ENCODE data around the gene METTL26.

METTL26 gene

DNA sequence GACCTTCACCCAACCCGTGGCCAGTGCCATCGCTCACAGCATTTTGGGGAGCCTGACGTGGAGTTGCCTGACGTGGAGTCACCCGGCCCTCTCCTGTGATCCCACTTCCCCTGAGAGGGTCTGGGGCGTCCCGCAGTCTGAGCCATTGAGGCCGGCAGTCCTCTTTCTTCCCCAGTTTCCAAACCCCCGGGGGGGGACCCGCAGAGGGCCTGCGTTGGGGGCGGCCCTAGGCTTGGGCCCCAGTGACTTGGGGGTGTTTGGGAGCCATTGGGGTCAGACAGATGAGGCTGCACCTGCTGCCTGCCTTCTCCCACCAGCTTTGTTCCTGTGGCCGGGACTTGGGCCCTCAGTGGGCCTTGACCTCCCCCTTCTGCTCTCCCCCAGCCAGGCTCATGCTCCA lies 33.6 kb upstream of the METTL26 start:
- peak overlapping the region; percentile 77 for H3K4me3 Mint-ChIP-seq
- H3K9me3 Mint-ChIP-seq, result no peaks in the 10 kb centered on the region
- H3K27ac Mint-ChIP-seq, result no peak overlapping the region
- peaks cover 16% of the 10 kb centered on the region for H3K36me3 Mint-ChIP-seq (ENCODE audit: low read depth)
- no peaks in the 10 kb centered on the region for H3K27me3 Mint-ChIP-seq
- peaks cover 14% of the 10 kb centered on the region for H3K4me1 Mint-ChIP-seq (ENCODE audit: low read depth)

DNA sequence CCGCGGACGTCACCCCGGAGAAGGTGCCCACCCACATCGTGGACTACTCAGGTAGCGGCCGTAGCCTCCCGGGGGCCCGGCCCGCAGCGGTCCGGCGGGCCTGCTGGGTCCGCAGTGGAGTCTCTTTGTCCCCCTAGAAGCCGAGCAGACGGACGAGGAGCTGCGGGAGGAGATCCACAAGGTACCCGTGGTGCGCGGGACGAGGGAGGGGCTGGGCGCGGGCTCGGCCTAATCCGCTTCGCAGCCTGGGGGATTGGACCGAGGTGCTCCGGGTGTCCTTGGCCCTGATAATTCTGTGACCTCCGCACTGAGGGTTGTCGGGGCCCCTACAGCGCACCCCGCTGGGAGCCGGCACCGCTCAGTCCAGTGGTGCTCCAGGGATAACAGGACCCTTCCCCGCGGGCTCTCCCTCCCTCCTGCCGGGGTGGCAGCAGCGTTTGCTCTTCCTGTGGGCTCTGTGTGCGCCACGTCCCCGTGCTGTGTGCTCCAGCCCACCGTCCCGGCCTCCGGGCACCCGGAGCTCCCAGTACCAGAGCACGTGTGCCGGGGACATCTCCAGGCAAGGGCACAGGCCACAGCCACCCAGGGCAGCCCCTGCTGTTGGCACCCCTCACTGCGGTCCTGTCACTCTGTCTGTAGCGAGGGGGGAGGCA lies 32.5 kb upstream of the METTL26 start:
- Mint-ChIP-seq H3K4me1 (ENCODE audit: low read depth) (peaks cover 14% of the 10 kb centered on the region), H3K9me3 (no peaks in the 10 kb centered on the region), H3K36me3 (ENCODE audit: low read depth) (peaks cover 16% of the 10 kb centered on the region), H3K4me3 (peak overlapping the region; percentile 77), H3K27ac (peak overlapping the region; percentile 45), H3K27me3 (no peaks in the 10 kb centered on the region)

DNA sequence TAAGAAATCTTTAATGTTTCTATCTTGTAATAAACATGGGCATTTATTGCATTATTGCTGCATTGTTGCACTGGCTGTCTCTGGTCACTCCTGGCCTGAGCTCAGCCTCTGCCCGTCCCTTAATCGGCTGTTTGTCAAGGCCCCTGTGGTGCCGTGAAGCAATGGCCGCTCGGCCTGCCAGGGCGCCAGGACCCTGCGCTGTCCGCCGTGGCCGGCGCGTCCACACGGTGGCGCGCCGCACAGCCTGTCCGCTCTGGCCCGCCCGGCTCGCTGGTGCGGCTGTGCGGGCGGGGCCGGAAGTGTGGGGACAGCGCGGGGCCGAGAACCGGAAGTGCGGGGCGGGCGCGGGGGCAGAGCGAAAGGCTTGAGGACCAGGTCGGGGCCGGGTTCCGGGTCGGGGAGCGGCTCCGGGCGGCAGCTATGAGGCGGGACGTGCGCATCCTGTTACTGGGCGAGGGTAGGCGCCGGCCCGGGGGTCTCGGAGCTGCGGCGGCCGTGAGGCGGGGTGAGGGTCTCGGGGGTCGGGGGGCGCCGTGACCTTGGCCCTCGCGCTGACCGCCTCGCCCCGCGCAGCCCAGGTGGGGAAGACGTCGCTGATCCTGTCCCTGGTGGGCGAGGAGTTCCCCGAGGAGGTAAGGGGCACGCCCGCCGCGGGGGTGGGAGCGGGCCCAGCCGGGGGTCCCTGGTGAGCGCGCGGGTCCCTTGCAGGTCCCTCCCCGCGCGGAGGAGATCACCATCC lies 31.8 kb upstream of the METTL26 start, which contains the start of gene RHOT2:
Gene RHOT2, plus strand, starts transcription at position 353 of the 739 bp plus-strand sequence. Its CDS starts 68 bp downstream, at position 421.
- Mint-ChIP-seq H3K4me1 (ENCODE audit: low read depth) (peaks cover 14% of the 10 kb centered on the region), H3K27me3 (no peaks in the 10 kb centered on the region)

DNA sequence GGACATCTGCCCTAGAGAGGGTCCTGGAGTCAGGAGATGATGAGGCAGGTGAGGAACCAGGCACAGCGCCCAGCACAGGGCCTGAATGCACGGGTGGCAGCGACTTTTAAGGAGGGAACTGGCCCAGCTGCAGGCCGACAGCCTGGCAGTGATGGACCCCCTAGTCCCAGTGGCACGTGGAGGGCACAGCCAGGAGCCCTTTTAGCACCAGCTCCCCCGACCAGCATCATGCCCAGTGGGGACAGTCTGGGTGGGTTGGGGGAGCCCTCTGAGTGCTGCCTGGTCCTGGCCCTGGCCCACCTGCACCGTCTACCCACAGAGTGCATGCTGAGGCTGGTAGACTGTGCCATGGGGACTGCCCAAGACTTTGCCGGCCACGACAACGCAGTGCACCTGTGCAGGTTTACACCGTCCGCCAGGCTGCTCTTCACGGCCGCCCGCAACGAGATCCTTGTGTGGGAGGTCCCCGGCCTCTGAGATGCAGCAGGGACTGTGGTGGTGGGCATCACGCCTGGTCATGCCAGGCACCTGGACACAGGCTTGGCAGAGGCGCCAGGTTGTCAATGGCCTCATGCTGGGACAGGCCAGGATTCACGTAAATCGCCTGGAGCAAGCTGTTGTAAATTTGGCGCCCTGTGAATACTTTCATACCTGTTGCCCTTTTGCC lies 31.1 kb upstream of the METTL26 start:
- Mint-ChIP-seq H3K4me3 (peak overlapping the region; percentile 77), H3K27me3 (no peaks in the 10 kb centered on the region), H3K9me3 (no peaks in the 10 kb centered on the region)

More for the DNA sequence above, 31.8 kb upstream of the METTL26 start, which contains the start of gene RHOT2:
- Mint-ChIP-seq H3K27ac (peak within 1 kb of the TSS; percentile 61), H3K4me3 (peak within 1 kb of the TSS; percentile 77), H3K36me3 (ENCODE audit: low read depth) (peaks cover 14% of the 10 kb centered on the region), H3K9me3 (no peaks in the 10 kb centered on the region)

DNA sequence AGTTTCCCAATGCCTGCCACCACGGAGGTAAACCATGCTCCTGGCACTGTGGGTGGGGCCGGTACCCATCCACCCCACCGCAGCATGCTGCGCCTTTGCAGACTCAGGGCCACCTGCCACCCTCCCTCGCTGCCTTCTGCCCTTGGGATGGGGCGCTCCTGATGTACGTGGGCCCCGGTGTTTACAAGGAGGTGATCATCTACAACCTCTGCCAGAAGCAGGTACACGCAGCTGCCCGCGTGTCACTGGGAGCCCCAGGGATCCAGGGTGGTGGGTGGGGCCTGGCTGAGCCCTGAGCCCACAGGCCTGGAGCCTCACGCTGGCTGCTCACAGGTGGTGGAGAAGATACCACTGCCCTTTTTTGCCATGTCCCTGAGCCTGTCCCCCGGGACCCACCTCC lies 30.5 kb upstream of the METTL26 start:
- no peak overlapping the region for H3K27ac Mint-ChIP-seq
- H3K27me3 Mint-ChIP-seq, result no peaks in the 10 kb centered on the region
- no peaks in the 10 kb centered on the region for H3K9me3 Mint-ChIP-seq
- H3K4me1 Mint-ChIP-seq (ENCODE audit: low read depth), result peaks cover 14% of the 10 kb centered on the region
- no peak overlapping the region for H3K4me3 Mint-ChIP-seq
- peaks cover 10% of the 10 kb centered on the region for H3K36me3 Mint-ChIP-seq (ENCODE audit: low read depth)

More for the DNA sequence above, 31.1 kb upstream of the METTL26 start:
- Mint-ChIP-seq H3K36me3 (ENCODE audit: low read depth) (peaks cover 10% of the 10 kb centered on the region), H3K27ac (peak overlapping the region; percentile 61), H3K4me1 (ENCODE audit: low read depth) (peaks cover 14% of the 10 kb centered on the region)

DNA sequence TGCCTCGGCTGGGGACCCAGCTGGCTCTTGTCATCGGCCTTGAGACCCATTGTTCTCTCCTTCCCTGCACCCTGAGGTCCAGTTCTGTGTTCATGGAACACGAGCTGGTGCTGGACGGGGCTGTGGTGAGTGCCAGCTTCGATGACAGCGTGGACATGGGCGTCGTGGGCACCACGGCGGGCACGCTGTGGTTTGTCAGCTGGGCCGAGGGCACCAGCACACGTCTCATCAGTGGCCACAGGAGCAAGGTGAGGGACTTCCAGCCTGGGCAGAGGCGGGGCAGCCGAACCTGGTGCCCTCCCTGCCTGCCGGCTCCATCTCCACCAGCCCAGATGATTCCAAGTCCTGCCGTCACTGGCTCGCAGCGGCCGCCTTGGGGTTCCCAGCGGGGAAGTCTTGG lies 26.5 kb upstream of the METTL26 start:
- Mint-ChIP-seq H3K36me3 (ENCODE audit: low read depth) (no peaks in the 10 kb centered on the region), H3K9me3 (no peaks in the 10 kb centered on the region), H3K27ac (no peak overlapping the region), H3K4me1 (ENCODE audit: low read depth) (peaks cover 8% of the 10 kb centered on the region), H3K4me3 (no peak overlapping the region), H3K27me3 (no peaks in the 10 kb centered on the region)

DNA sequence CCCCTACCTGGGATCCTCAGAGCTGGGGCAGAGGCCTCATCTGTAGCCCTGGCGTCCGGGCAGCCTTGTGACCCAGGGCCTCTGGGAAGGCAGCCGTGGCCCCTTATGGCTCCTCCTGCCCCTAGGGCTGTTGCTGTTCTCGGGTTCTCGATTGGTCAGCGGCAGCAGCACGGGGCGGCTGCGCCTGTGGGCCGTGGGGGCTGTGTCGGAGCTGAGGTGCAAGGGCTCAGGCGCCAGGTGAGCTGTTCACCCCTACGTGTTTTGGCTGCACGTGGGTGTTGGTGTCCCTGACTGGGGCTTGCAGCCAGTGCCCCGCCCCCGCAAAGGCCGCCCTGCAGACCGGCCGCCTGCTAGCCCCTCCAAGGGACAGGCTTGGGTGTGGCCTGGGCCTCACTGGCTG lies 26.0 kb upstream of the METTL26 start:
- Mint-ChIP-seq H3K4me3 (no peak overlapping the region), H3K9me3 (no peaks in the 10 kb centered on the region), H3K36me3 (ENCODE audit: low read depth) (no peaks in the 10 kb centered on the region), H3K4me1 (ENCODE audit: low read depth) (peaks cover 5% of the 10 kb centered on the region), H3K27ac (no peak overlapping the region), H3K27me3 (no peaks in the 10 kb centered on the region)

DNA sequence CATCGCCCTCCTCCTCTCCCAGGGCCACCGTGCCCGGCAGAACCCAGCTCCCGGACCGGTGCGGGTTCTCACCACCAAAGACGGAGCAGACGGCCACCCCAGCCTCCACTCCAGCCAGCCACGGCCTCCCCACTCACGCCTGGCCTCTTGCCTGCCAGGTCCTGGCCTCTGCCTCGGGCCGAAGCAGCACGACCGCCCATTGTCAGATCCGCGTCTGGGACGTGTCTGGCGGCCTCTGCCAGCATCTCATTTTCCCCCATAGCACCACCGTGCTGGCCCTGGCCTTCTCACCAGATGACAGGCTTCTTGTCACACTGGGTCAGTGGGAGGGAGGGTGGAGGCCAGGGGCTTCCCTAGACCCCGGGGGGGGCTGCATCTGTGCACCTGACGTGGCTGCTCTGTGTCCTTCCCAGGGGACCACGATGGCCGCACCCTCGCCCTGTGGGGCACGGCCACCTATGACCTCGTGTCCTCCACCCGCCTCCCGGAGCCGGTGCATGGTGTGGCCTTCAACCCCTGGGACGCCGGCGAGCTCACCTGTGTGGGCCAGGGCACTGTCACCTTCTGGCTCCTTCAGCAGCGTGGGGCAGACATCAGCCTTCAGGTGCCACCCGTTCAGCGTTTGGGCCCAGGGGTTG lies 25.2 kb upstream of the METTL26 start:
- no peaks in the 10 kb centered on the region for H3K36me3 Mint-ChIP-seq (ENCODE audit: low read depth)
- no peaks in the 10 kb centered on the region for H3K27me3 Mint-ChIP-seq
- no peak overlapping the region for H3K4me3 Mint-ChIP-seq
- H3K27ac Mint-ChIP-seq, result no peak overlapping the region
- no peaks in the 10 kb centered on the region for H3K9me3 Mint-ChIP-seq
- H3K4me1 Mint-ChIP-seq (ENCODE audit: low read depth), result peaks cover 5% of the 10 kb centered on the region

DNA sequence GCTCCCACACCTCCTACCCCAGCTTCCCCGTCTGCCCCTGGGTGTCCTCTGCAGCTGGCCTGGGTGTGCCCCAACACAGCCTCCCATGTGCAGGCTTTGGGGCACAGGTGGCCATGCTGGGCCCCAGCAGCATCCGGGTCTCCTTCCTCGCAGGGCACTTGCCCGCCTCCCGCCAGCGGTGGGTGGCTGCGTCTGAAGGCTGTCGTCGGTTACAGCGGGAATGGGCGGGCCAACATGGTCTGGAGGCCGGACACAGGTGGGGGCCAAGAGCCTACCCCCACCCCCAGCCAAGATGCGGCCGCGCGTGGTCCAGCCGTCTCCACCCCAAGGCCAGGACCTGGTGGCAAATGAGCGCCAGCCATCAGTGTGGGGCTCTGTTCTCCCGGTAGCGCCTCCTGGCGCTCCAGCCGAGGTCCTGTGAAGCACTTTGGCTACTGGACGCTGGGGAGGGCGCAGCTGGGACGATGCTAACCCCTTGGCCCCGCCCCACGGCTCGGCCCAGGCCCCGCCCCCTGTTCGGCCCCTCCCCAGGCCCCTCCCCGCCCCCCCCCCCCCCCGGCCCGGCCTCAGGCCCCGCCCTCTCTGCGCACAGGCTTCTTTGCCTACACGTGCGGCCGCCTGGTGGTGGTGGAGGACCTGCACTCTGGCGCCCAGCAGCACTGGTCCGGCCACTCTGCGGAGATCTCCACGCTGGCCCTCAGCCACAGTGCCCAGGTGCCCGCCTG lies 24.5 kb upstream of the METTL26 start:
- Mint-ChIP-seq H3K4me1 (ENCODE audit: low read depth) (peaks cover 5% of the 10 kb centered on the region), H3K4me3 (no peak overlapping the region), H3K27ac (no peak overlapping the region), H3K27me3 (no peaks in the 10 kb centered on the region), H3K36me3 (ENCODE audit: low read depth) (no peaks in the 10 kb centered on the region), H3K9me3 (no peaks in the 10 kb centered on the region)

DNA sequence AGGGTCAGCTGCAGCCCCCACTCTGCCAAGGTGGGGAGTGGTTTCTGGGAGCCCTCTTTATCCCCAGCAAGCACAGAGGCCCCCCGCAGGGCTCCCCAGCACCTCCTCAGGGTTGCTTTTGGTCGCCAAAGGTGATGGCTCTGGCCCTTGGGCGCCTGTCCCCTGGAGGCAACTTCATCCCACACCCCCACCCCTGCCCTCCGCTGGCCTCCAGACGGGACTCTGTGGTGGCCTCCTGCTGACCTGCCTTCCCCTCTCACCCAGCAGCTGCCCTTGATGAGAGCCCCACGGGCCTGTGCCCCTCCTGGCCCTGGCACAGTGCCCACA lies 24.0 kb upstream of the METTL26 start:
- Mint-ChIP-seq H3K4me3 (no peak overlapping the region), H3K27me3 (no peaks in the 10 kb centered on the region), H3K4me1 (ENCODE audit: low read depth) (peaks cover 5% of the 10 kb centered on the region), H3K9me3 (no peaks in the 10 kb centered on the region), H3K27ac (no peak overlapping the region), H3K36me3 (ENCODE audit: low read depth) (no peaks in the 10 kb centered on the region)

DNA sequence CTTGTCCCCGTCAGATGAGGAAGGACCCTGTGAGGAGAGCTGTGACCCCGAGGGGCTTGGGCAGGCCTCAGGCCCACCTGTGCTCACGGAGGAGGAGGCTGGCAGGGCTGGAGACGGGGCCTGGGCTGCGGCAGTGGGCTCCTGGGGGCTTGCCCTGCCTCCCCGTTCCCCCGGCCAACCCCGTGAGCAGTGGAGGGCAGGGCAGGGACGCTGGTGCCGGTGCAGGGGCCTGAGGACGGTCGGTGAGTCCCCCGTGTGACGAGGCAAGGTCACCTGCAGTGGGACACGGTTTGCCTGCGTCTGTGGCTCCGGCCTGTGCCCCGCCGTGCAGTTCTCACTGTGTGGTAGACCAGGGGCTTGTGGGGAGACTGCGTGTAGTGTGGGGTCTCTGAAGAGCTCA lies 23.5 kb upstream of the METTL26 start:
- H3K36me3 Mint-ChIP-seq (ENCODE audit: low read depth), result no peaks in the 10 kb centered on the region
- H3K9me3 Mint-ChIP-seq, result no peaks in the 10 kb centered on the region
- peaks cover 5% of the 10 kb centered on the region for H3K4me1 Mint-ChIP-seq (ENCODE audit: low read depth)
- H3K27me3 Mint-ChIP-seq, result no peaks in the 10 kb centered on the region
- H3K4me3 Mint-ChIP-seq, result no peak overlapping the region
- H3K27ac Mint-ChIP-seq, result no peak overlapping the region

DNA sequence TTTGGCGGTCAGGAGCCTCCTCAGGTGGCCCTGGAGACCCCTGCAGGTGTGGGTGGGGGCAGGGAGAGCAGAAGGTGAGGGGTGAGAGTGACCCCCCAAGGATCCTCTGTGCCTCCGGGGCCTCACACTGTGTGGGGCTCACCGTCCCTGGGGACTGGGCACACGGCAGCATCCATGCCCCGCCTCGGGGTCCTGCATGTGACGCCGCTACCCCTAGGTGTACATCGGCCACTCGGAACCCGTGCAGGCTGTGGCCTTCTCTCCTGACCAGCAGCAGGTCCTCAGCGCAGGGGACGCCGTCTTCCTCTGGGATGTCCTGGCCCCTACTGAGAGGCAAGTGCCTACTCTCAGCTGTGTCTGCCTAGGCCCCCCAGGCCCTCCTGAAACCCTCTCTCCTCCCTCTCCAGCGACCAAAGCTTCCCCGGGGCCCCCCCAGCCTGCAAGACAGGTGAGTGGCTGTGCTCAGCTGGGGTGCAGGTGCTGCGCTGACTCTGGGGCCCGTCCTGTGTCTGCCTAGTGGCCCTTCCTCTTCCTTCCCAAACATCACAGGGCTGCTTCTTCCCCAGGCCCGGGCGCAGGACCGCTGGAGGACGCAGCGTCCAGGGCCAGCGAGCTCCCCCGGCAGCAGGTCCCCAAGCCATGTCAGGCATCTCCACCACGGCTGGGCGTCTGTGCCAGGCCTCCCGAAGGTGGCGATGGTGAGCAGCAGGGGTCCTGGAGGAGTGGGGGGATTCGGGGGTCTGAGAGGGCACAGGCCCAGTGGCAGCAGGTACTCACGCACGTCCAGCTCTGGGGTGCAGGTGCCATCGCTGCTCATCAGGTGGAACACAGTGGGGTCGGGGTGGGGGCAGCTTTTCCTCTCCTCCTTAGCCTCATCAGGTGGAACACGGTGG lies 22.8 kb upstream of the METTL26 start:
- Mint-ChIP-seq H3K36me3 (ENCODE audit: low read depth) (peaks cover 3% of the 10 kb centered on the region), H3K9me3 (no peaks in the 10 kb centered on the region), H3K27ac (no peak overlapping the region), H3K4me1 (ENCODE audit: low read depth) (peaks cover 5% of the 10 kb centered on the region), H3K4me3 (no peak overlapping the region), H3K27me3 (no peaks in the 10 kb centered on the region)

DNA sequence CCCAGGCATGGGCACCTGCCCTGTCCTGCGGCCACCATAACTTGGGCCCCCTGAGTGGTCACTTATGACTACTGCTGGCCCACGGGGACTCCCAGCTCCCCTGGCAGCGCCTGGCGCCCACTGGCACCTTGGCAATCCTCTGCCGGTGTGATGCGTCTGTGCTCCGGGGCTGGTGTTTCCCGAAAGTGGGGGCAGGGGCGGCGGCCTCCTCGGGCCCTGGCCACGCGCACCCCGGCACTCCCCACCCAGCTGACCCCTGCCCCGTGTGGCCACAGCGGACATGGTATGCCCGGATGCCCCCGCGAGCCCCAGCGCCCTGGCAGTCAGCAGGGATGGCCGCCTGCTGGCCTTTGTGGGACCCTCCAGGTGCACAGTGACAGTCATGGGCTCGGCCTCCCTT lies 21.4 kb upstream of the METTL26 start:
- H3K27me3 Mint-ChIP-seq, result no peaks in the 10 kb centered on the region
- no peaks in the 10 kb centered on the region for H3K9me3 Mint-ChIP-seq
- peaks cover 6% of the 10 kb centered on the region for H3K36me3 Mint-ChIP-seq (ENCODE audit: low read depth)
- no peak overlapping the region for H3K4me3 Mint-ChIP-seq
- H3K27ac Mint-ChIP-seq, result no peak overlapping the region
- peaks cover 5% of the 10 kb centered on the region for H3K4me1 Mint-ChIP-seq (ENCODE audit: low read depth)

DNA sequence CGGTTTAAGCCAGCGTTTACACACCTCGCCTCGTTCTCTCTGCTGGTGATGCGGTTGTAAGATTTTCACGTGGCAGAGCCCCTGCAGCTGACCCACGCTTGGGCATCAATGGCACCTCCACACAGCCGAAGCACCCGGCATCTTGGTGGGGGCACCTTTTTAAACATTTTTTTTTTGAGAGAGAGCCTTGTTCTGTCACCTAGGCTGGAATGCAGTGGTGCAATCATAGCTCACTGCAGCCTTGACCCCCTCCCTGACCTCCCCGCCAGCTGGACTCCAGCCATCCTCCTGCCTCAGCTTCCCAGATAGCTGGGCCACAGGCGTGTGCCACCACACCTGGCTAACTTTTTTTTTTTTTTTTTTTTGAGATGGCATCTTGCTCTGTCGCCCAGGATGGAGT lies 17.9 kb upstream of the METTL26 start:
- Mint-ChIP-seq H3K4me3 (no peak overlapping the region), H3K4me1 (ENCODE audit: low read depth) (no peaks in the 10 kb centered on the region), H3K27ac (no peak overlapping the region)

More for the DNA sequence above, 17.9 kb upstream of the METTL26 start:
- Mint-ChIP-seq H3K27me3 (no peaks in the 10 kb centered on the region), H3K9me3 (no peaks in the 10 kb centered on the region), H3K36me3 (ENCODE audit: low read depth) (peaks cover 6% of the 10 kb centered on the region)
